ENCODE results near the gene TPPP3.

TPPP3 gene

GRCh38 chr16:67403976-67404555, 10.8 kb upstream of the TPPP3 start:
- DNase-seq, result no peak

GRCh38 chr16:67400901-67401300, 7.6 kb upstream of the TPPP3 start:
- no peak for DNase-seq

- DNase-seq, result no peak
Measured at GRCh38 chr16:67399749-67400704, 6.7 kb upstream of the TPPP3 start.

GRCh38 chr16:67399218-67399733, 6.0 kb upstream of the TPPP3 start:
- DNase-seq, result peak; percentile 40 to 45

GRCh38 chr16:67398546-67399217, 5.4 kb upstream of the TPPP3 start:
- DNase-seq, result no peak

- DNase-seq, result no peak
Measured at GRCh38 chr16:67397812-67398545, 4.7 kb upstream of the TPPP3 start.

- DNase-seq, result no peak
Measured at GRCh38 chr16:67397036-67397801, 3.9 kb upstream of the TPPP3 start.

GRCh38 chr16:67396159-67397035, 3.1 kb upstream of the TPPP3 start:
- DNase-seq, result no peak

- DNase-seq, result no peak
Measured at GRCh38 chr16:67395458-67396158, 2.3 kb upstream of the TPPP3 start.

- no peak for DNase-seq
Measured at GRCh38 chr16:67395105-67395457, 1.8 kb upstream of the TPPP3 start.

GRCh38 chr16:67394155-67395104, 1.1 kb upstream of the TPPP3 start:
- peak; percentile 19 to 33 for DNase-seq

- no peak for DNase-seq
Measured at GRCh38 chr16:67393788-67394154, 473 bp upstream of the TPPP3 start.

GRCh38 chr16:67392301-67393059, 818 bp downstream of the TPPP3 start:
- no peak for DNase-seq

GRCh38 chr16:67391424-67392300, 1.6 kb downstream of the TPPP3 start:
- no peak for DNase-seq

GRCh38 chr16:67390816-67391423, 2.4 kb downstream of the TPPP3 start:
- DNase-seq, result no peak

- peak; percentile 19 to 58 for DNase-seq
Measured at GRCh38 chr16:67389911-67390815, 3.1 kb downstream of the TPPP3 start.
